HepG2 (cell line): ENCODE measurements around the gene DNPH1. TPM values are rescaled to one million over a fixed set of nuclear protein-coding genes. Genes with fewer than 3 reads are reported as not detected.
A peak's percentile ranks its signal among the peaks of the same experiment; 100 is the strongest.

Experiments
- ATAC-seq: fragments of 200-7000 bp; cut with Tn5 transposase; 3 replicates; pipeline ENCODE4 v1.9.1; 2020; ENCODE audit warnings: mild to moderate bottlenecking, moderate library complexity
- BruUV-seq: library from RNA; stranded (reverse); fragments of 400-500 nt; replicated peaks from 2 replicates; lab custom pipeline; 2021; lab: Mats Ljungman, UMichigan
- CTCF ChIA-PET: fragments of 300-600 bp; formaldehyde crosslinking; extraction: SDS; loops from one replicate; lab custom pipeline; 2021; ENCODE audit warnings: low total read pairs, inconsistent platforms, low intra/inter-chr PET ratio; lab: Yijun Ruan, JAX
- POLR2A ChIA-PET: fragments of 350-600 bp; sonication (Branson Sonifier 250); formaldehyde crosslinking; loops from one replicate; lab custom pipeline; 2020; ENCODE audit warnings: antibody characterized with exemption, inconsistent platforms; lab: Yijun Ruan, JAX
- DNase-seq: peaks from one replicate; pipeline ENCODE4 v3.0.0-alpha.2; 2015; ENCODE audit warnings: low spot score
- FAIRE-seq: peaks from 3 replicates; lab custom pipeline; 2011; peaks lifted over from hg19 to GRCh38; lab: Jason Lieb, UNC
- H2AFZ ChIP-seq: one replicate; pipeline ENCODE4 v1.6.1; 2011; ENCODE audit warnings: low read length, inconsistent platforms
- H3K27ac ChIP-seq: fragments of 300-600 bp; 3 replicates; pipeline ENCODE4 v1.8.0; 2011; ENCODE audit warnings: mixed run types, mild to moderate bottlenecking, mixed read lengths, low read length, inconsistent platforms; ENCODE audit not compliant: insufficient read depth; ENCODE audit errors: extremely low read length
- H3K27me3 ChIP-seq, 2 experiments: fragments of 200-600 bp in 1 of 2; 2 replicates in 1 of 2; 3 replicates in 1 of 2; pipeline versions ENCODE4 v1.6.0 to v1.8.0; 2011; ENCODE audit warnings: low read length in 2 of 2, mild to moderate bottlenecking in 2 of 2, moderate library complexity in 2 of 2, inconsistent platforms in 1 of 2; ENCODE audit not compliant: insufficient read depth in 2 of 2, control insufficient read depth in 1 of 2
- H3K36me3 ChIP-seq, 2 experiments: fragments of 200-600 bp in 1 of 2; replicated peaks in 1 of 2; 2 replicates in 1 of 2; 3 replicates in 1 of 2; pipeline versions ENCODE4 v1.5.1 to v1.8.0; 2011; ENCODE audit warnings: low read length in 2 of 2, inconsistent platforms in 1 of 2; ENCODE audit not compliant: insufficient read depth in 2 of 2, control insufficient read depth in 1 of 2
- H3K4me1 ChIP-seq: 2 replicates; pipeline ENCODE4 v1.5.1; 2012; ENCODE audit warnings: low read length, inconsistent platforms; ENCODE audit not compliant: insufficient read depth
- H3K4me2 ChIP-seq: 2 replicates; pipeline ENCODE4 v1.6.0; 2011; ENCODE audit warnings: low read depth, low read length, inconsistent platforms
- H3K4me3 ChIP-seq, 3 experiments: fragments of 200-600 bp in 1 of 3; sonication (generic), shearing (Covaris generic) in 1 of 3; replicated peaks in 1 of 3; 2 replicates each; pipeline ENCODE4 v1.5.1; 2011 to 2016; ENCODE audit warnings: low read length in 3 of 3, inconsistent platforms in 2 of 3, low read depth in 2 of 3, mild to moderate bottlenecking in 2 of 3, control low read depth in 1 of 3, mixed read lengths in 1 of 3; ENCODE audit not compliant: insufficient read depth in 1 of 3
- H3K79me2 ChIP-seq: one replicate; pipeline ENCODE4 v1.6.1; 2011; ENCODE audit warnings: low read length, inconsistent platforms; ENCODE audit not compliant: insufficient read depth
- H3K9ac ChIP-seq: 2 replicates; pipeline ENCODE4 v1.6.0; 2011; ENCODE audit warnings: mild to moderate bottlenecking, low read depth, low read length, inconsistent platforms; ENCODE audit not compliant: insufficient read depth
- H3K9me3 ChIP-seq: 2 replicates; pipeline ENCODE4 v1.5.1; 2012; ENCODE audit warnings: mild to moderate bottlenecking, low read length
- H4K20me1 ChIP-seq: 2 replicates; pipeline ENCODE4 v1.6.0; 2011; ENCODE audit warnings: inconsistent platforms, mild to moderate bottlenecking, low read length, moderate library complexity; ENCODE audit not compliant: insufficient read depth
- AGO2 ChIP-seq: fragments of 200-400 bp; formaldehyde crosslinking; optimal IDR thresholded peaks from 2 replicates; pipeline ENCODE3; 2017; ENCODE audit warnings: mild to moderate bottlenecking, low read depth, low read length, moderate library complexity
- AKAP8 ChIP-seq: sonication (generic); formaldehyde crosslinking; IDR thresholded peaks from 2 replicates; pipeline ENCODE4 v1.5.1; 2020; ENCODE audit warnings: mild to moderate bottlenecking, missing genetic modification reagents
- LCORL ChIP-seq, 2 experiments: fragments of 450-650 bp in 1 of 2; sonication (generic) in 1 of 2; formaldehyde crosslinking in 1 of 2; IDR thresholded peaks; 2 replicates each; pipeline versions ENCODE4 v1.5.0 to v1.6.1; 2017 to 2020; ENCODE audit warnings: antibody characterized with exemption in 1 of 2, missing genetic modification reagents in 1 of 2
- PHF8 ChIP-seq: sonication (generic); formaldehyde crosslinking; IDR thresholded peaks from 2 replicates; pipeline ENCODE4 v1.5.0; 2020; ENCODE audit warnings: missing genetic modification reagents
- POLR2G ChIP-seq: fragments of 200-400 bp; formaldehyde crosslinking; IDR thresholded peaks from 2 replicates; pipeline ENCODE4 v1.6.1; 2018; ENCODE audit warnings: mild to moderate bottlenecking, low read depth, low read length, moderate library complexity
- ZNF687 ChIP-seq: sonication (generic); formaldehyde crosslinking; IDR thresholded peaks from 2 replicates; pipeline ENCODE4 v1.5.1; 2020; ENCODE audit warnings: mild to moderate bottlenecking, missing genetic modification reagents, moderate library complexity
- WGBS: methylation state at CpG from one replicate; pipeline ENCODE4 v1.1.6; 2017; ENCODE audit warnings: low lambda C conversion rate; 5-methylcytosine and 5-hydroxymethylcytosine counted together
- in situ Hi-C: cut with HindIII; loops from 2 replicates; pipeline ENCODE4 v1.10.0; 2017; ENCODE audit warnings: low pct_unique_long_range_greater_than_20kb; ENCODE audit not compliant: extremely low pct_ligation_motif_present
- intact Hi-C: fragments of 100-400 bp; cut with micrococcal nuclease; formaldehyde crosslinking; loops from one replicate; pipeline ENCODE4 v1.10.0; 2022; ENCODE audit not compliant: unreplicated experiment
- polyA plus RNA-seq, 8 experiments: library from polyadenylated mRNA; depleted of rRNA in 3 of 8; stranded (reverse) in 7 of 8; unstranded in 1 of 8; fragments of >200 nt; fragmentation: Illumina TruSeq in 4 of 8; extraction: Trizol in 4 of 8; gene quantifications; 2 replicates each; pipeline versions ENCODE4 v1.2.1 to v1.2.3, GENCODE V29; 2011 to 2016; ENCODE audit warnings: low read depth in 4 of 8, missing spikeins in 1 of 8, mixed read lengths in 1 of 8; ENCODE audit not compliant: insufficient read depth in 1 of 8
- total RNA-seq, 5 experiments: library from RNA; depleted of rRNA; stranded (reverse); fragments of >200 nt; fragmentation: Illumina TruSeq; extraction: Trizol; gene quantifications; 2 replicates each; pipeline ENCODE4 v1.2.3, GENCODE V29; 2016; ENCODE audit warnings: low read depth in 1 of 5

The DNPH1 gene
- total and polyA plus RNA-seq, 2 of the 13 experiments (the other 11 are each of a cell fraction or from before 2014, with no cell fraction given), result 56.5 to 75.1 TPM

DNA sequence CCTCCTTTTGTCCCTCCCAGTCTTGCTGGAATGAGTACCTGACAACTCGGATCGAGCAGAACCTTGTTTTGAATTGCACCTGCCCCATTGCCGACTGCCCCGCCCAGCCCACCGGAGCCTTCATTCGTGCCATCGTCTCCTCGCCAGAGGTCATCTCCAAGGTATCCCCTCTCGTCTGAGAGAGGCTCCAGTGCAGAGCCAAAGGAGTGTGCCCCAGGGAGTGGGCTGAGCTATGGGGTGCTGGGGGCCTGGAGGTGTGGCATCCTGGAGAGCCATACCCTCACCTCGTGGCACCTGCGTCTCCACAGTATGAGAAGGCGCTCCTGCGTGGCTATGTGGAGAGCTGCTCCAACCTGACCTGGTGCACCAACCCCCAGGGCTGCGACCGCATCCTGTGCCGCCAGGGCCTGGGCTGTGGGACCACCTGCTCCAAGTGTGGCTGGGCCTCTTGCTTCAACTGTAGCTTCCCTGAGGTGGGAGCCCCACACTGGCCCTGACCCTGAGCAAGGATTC, 8.8 kb downstream of the DNPH1 start:
- intact Hi-C loops, result no loop called here
- ChIA-PET CTCF (no interaction called here), POLR2A (interaction anchor here (0.6 to 1.3 kb wide), 3 partner anchors 9 to 46 kb away, joined by 3 to 11 read pairs (median 4); partner anchors contain the start of gene DNPH1)
- FAIRE-seq, result no peak
- Histone ChIP-seq H3K79me2 (no peaks in the 10 kb centered on the region), H4K20me1 (no peaks in the 10 kb centered on the region), H3K9me3 (no peaks in the 10 kb centered on the region), H3K27ac (no peak overlapping the region), H3K36me3 (peaks cover 0 to 4% of the 10 kb centered on the region in 2 experiments; a peak in 1 of 5 replicates), H3K9ac (no peak overlapping the region), H2AFZ (no peak overlapping the region), H3K4me1 (peaks cover 9% of the 10 kb centered on the region; the same call in 1 of the 2 replicates), H3K4me3 (no peak overlapping the region), H3K27me3 (no peaks in the 10 kb centered on the region), H3K4me2 (no peak overlapping the region)
- ATAC-seq, result peak; percentile 4; the same call in 2 of the 3 replicates
- no TSS peak for BruUV-seq
- WGBS, result 93% methylated on average over 14 of the region's 16 CpGs
- DNase-seq, result no peak
- TF ChIP-seq PHF8, result no peak
- TF ChIP-seq AGO2, result peak; percentile 85
- peak; percentile 26; the same call in 1 of the 2 replicates for TF ChIP-seq AKAP8
- no peak for TF ChIP-seq ZNF687 (CRISPR knock-in tag)
- TF ChIP-seq POLR2G, result 0 out of 2 replicates have a peak, but pooled peaks have one; percentile 6
- TF ChIP-seq LCORL (IDR thresholded peaks at IDR 0.05), result no peak
- TF ChIP-seq LCORL (CRISPR knock-in tag; IDR thresholded peaks at IDR 0.05), result no peak
- in situ Hi-C loops, result no loop called here
